Measurements from ENCODE around the gene KRT8.

GRCh38 chr12:52913431-52913821 lies 8.6 kb upstream of the KRT8 start:
- TF ChIP-seq CTCF (IDR thresholded peaks at IDR 0.05), result no peak
- TF ChIP-seq POLR2A (IDR thresholded peaks at IDR 0.05), result no peak

Measured in lower leg skin (tissue), 3 donors.